ENCODE results near the gene CCDC60.

- TF ChIP-seq POLR2A (IDR thresholded peaks at IDR 0.05; ENCODE audit: low read length): no peak
- no peak for TF ChIP-seq GATA1 (IDR thresholded peaks at IDR 0.05; ENCODE audit: low read depth, low read length)
Observed at GRCh38 chr12:119341020-119341419, 6.5 kb downstream of the CCDC60 start.
